NCI-H1092 (cell line): ENCODE measurements around the gene CLEC2B.
"Not testable (repeated sequence)": the region's sequence is repeated elsewhere in the genome, so short reads cannot be mapped to it uniquely, and the experiment has no call there.

Experiments
- DNase-seq: peaks from one replicate; lab custom pipeline; 2025; lab: John Stamatoyannopoulos, UW

CLEC2B gene

DNA sequence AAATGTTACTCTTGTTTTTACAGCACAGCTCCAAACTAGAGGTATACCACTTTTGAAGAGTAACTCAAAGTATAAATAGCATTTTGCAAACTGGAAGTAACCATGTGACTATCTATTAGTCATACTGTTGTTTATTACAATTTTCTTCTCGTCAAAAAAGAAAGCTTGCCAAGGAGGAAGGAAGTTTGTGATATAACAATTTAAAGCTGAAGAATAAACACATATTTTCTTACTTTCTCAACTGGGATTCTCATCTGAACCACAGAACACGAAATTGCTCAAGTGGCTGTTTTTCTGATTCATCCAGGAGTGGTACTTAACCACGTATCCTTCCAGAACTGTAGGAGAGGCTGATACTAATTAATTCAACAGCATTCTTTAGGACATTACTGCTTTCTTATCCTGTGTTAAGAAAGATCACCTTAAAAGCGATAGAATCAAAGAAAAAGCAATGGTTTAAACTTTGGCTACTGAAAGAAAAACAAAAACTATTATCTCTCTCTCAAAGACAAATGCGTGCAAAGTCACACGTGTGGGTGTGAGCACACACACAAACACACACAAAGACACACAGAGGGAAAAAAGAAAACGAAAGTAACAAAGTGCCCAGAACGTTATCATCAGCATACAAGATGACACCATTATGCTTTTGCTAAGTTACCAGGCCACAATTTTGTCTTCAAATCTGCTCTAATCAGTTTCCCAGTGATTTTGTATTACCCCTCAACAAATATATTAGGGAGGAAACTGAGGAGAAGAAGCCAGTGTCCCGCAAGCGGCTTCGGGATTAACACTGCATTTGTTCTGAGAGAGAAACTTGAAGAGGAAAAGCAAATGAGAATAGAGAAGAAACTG lies at the start of gene CLEC2B:
TSS of gene CLEC2B (minus strand) at position 48 of the 855 bp plus-strand sequence.
- no peak for DNase-seq

DNA sequence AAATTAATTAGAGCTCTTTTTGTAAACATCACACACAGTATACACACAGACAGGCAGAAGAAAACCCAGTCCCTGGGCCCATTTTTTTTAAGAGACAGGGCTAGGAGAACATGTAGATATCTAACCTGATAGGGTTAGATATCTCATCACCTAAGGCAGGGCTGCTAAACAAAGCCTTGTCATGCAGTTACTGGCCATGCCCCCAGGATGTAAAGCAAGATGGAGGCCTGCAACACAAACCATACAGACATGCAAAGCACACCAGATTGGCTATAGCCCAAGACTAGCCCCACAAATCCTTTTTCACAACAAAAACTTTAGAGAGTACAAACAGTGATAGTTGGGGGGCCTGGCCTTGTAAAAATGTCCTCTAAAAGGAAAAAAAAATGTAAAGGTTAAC lies 42.6 kb upstream of the CLEC2B start:
- DNase-seq, result no peak

DNA sequence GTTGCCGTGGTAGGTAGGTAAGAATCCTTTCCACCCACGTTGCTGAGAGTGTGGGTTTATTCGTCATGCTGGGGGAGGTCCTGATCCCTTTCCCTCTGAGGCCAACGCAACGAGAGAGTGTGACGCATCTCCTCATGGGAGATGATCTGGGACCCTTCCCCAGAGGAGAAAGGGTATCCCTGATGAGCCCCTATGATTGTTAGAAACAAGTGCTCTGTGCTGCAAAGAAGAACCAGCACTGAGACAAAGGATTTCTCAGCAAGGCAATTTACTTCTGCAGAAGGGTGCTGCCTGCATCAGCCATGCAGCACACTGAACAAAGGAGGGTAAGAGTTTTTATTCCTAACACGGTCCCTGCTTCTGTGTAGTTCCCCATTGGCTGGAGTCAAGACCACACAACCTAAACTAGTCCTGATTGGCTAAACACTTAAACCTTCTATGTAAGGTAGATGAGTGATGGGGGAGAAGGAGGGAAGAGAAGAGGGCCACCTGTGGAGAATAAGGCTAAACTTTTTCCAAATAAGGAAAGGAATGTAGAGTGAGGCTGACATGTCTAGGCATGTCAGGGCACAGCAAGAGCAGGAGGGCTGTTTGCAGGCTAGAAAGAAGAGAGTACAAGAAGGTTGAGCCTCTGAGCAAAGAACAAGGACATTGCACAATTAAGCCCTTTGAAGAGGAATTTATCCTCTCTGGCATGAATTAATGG lies 41.7 kb upstream of the CLEC2B start:
- DNase-seq, result no peak

DNA sequence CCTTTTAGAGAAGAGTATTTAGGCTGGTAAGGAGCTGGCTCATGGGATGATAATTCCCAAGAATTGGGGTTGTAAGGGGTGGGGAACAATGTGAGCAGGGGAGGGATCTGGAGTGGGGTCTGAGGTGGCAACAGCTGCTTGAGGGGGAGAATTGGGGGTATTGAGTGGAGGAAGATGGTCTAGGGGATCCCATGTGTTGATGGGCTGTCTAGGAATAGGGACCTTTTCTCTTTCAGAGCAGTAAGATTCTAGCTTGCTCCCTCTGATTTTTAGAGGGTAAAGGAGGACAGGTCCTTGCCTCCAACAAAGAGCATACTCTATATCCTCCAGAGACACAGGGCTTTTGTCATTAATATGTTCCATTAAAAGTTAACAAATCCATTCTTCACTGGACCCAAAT lies 40.6 kb upstream of the CLEC2B start:
- no peak for DNase-seq

DNA sequence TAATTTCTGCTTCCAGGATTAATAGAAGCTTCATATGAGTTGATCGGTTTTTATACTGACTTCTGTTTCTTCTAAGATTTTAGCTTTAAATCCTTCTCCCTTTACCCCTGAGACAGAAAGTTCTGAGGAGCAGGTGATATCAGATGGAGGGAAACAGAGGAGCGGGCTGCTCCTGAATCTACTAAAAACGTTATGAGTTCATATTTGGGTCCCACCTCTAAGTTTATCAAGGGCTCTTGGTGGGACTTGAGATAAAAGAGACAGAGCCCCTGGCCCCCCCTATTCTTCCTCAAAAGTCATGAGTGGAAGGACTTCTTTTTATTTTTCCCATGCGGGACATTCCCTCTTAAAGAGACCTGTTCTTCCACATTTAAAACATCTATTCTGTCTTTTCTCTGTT lies 39.2 kb upstream of the CLEC2B start:
- DNase-seq, result no peak

DNA sequence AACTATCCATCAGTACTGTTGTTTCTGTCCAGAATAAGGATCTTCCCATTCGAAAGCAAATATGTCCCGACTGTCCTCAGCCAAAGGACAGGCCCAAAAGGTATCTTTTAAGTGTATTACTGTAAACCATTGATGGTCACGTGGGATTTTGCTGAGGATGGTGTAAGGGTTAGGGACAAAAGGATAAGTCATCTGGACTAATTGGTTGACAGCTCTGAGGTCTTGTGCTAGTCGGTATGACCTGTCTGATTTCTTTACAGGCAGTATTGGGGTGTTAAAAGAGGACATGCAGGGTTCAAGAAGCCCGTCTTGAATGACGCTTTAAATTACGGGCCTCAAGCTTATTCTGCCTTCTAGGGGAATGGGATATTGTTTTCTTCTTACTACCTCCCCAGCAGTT lies 38.6 kb upstream of the CLEC2B start:
- no peak for DNase-seq

DNA sequence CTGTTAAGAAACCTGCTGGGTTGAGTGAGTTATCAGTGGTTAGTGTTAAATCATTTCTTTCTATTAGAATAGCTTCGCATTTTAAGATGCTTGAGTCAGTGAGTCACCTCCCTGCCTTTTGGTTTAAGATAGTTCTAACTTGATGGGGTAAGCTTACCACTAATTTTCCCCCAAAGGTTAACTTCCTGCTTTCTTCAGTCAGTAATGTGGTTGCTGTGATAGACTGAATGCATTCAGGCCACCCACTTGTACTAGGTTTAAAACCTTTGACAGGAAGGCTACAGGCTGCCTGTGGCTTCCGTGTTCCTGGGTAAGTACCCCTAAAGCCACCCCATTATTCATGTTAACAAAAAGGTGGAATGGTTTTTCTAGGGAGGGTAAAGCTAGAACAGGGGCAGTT lies 37.7 kb upstream of the CLEC2B start:
- DNase-seq, result no peak

DNA sequence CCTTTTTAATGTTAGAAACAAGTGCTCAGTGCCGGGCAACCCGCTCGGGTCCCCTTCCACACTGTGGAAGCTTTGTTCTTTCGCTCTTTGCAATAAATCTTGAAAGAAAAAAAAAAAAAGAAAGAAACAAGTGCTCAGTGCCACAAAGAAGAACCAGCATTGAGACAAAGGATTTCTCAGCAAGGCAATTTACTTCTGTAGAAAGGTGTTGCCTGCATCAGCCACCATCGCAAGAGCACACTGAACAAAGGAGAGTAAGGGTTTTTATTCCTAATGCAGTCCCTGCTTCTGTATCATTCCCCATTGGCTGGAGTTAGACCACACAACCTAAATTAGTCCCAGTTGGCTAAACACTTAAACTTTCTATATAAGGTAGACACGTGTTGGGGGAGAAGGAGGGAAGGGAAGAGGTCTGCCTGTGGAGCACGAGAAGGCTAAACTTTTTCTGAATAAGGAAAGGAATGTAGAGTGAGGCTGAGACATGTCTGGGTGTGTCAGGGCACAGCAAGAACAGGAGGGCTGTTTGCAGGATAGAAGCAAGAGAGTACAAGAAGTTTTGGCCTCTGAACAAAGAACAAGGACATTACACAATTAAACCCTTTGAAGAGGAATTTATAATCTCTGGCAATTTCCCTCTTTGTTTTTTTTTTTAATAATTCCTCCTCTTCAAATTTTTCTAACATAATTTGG lies 33.5 kb upstream of the CLEC2B start:
- DNase-seq, result no peak

DNA sequence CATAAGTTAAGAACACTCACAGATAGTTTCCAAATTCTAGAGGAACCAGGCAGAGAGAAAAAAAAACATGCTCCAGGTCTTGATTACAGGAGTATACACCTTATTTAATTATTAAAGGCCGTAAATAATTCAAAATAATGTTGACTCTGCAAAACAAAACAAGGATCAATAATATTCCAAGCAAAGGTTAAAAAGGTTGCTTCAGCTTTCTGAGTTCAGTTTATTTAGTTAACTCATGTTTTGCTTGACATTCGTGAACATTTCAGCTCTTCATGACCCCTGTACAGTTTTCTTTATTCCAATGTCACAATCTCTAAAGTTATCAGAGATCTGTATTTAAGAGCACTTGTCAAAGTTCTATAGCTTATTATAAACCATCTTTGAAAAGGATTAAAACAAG lies 31.8 kb upstream of the CLEC2B start:
- no peak for DNase-seq

DNA sequence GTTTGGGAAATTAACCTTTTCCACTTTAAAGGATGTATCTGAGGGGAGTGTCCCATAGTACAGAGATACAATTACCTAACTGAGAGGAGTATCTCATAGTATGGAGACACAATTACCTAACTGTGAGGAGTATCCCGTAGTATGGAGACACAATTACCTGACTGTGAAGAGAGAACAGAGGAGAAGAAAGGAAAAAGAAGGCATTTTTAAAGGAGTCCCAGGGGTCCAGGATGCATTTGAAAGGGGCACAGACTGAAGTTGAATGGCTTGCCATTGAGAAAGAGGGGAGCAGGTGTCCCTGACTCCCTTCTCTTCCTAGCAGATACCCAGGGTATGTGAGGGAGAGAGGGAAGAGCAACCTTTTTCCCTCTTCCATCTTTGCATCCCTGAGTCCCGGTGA lies 30.1 kb upstream of the CLEC2B start:
- DNase-seq, result no peak

DNA sequence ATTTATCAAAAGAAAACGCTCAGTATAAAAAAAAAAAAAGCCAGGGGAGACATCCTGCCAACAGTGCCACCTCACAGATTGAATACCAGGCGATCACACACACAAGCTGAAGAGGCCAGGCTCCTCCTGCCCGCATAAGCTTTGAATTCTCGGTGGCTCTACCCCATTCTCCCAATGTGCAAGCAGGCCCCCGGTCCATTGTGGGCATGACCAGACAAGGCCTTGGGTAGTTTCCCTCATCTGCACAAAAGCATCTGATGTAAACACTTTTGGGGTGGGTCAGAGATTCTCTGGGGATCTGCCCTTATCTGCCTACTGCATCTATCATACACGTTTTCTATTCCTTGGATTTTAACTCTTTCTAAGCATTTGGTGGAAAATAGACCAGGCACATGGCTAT lies 28.4 kb upstream of the CLEC2B start:
- no peak for DNase-seq

DNA sequence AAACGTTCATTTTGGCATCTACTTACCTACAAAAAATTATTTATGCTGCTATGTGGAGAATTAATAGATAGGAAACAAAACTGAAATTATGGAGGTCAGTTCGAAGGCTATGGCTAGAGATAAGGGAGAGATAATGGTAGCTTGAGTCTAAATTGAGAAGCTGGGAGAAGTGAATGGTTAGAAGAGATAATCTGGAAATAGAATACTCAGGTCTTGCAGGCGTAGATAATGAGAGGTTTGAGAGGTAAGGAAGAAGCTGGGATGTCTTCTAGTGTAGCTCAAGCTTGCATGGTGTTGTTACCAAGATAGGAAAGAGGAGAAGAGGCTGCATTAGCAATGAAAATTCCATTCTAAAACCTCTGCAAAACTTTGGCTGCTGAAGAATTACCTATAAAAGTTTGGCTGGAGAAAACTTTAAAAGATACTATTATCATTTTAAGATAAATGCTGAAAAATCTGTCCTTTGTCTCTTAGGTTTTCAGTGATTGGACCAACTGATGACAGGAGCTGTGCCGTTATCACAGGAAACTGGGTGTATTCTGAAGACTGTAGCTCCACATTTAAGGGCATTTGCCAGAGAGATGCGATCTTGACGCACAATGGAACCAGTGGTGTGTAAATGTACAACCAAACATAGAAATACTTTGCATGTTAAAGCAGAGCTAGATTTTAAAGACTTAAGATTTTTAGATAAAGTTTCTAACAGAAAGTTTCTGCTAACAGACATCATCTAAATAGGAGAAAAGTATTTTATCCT lies 26.2 kb upstream of the CLEC2B start:
- no peak for DNase-seq

DNA sequence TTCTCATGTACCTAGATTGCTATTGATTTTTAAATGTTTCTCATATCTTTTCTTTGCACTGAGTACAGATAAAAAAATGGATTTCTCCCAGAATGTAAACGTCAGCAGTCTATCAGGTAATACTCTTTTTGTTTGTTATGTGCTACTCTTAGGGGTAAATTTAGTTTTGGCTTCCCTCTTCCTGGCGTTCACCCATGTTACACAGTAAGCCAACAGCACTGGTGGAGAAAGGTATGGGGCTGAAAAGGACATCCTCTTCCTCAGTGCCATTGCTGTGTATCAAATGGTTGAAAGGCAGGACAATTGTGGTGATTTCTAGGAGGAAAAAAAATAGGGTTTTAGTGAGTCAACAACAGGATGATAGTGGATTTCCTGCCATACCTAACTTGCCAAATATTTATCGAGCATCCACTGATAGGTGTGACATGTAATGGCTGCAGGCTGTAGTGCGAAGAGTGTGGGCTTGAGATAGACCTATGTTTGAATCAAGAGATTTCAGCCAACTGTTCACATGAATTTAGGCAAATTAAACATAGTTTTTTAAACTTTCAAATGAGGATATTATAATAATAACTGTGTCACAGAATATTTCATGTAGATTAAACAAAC lies 19.6 kb upstream of the CLEC2B start:
- DNase-seq, result no peak

DNA sequence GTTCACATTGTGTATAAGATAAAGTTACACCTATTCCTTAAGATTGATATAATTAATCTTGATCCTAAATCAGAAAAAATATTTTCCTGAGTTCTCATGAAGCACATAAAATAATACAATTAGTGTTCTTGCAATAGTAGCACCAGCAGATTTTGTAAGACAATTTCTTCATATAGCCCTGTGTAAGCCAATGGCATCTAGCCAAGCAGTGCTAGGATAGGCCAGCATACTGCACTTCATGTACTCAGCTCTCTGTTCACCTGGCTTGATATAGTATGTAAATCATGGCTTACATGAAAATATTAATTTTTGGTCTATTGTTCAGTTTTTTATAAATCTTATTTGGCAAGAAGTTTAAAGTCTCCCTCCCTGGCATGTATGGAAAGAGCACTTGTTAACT lies 14.0 kb upstream of the CLEC2B start:
- DNase-seq, result no peak

DNA sequence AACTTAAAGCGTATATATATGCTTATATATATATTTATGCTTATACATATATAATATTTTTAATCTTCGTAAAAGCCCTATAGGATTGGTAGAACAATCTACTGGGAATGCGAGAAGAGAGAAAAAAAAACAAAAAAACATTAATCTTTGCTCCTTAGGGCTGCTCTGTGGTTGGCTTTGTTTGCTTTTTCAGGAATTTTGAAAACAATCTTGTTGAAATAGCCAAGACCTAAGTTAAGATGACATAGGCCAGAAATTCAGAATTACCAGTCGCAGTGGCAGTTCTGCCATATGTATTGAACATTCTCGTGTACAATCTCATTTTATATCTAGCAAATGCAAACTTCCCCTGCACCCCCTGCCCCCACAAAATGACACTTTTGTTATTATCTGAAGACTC lies 12.8 kb upstream of the CLEC2B start:
- no peak for DNase-seq

DNA sequence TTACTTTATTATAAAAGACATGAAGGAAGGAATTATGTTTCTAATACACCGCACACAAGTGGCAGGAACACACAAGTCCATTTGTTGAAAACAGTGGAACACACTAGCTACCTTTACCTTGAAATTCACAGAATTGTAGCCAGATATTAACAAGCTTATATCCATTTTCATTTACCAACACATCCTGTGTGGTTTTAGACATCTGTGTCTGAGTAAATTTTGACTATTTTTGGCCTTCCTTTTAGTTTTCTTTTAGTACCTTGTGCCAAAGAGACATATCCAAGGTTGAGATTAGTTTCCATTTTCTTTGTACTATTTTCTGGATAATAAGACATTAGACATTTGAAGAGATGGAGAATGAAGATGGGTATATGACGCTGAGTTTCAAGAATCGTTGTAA lies 12.1 kb upstream of the CLEC2B start, which contains the start of gene KLRF2:
TSS of gene KLRF2 (plus strand) at position 244 of the 400 bp plus-strand sequence. CDS start at position 351, 107 bp downstream.
- DNase-seq, result no peak

DNA sequence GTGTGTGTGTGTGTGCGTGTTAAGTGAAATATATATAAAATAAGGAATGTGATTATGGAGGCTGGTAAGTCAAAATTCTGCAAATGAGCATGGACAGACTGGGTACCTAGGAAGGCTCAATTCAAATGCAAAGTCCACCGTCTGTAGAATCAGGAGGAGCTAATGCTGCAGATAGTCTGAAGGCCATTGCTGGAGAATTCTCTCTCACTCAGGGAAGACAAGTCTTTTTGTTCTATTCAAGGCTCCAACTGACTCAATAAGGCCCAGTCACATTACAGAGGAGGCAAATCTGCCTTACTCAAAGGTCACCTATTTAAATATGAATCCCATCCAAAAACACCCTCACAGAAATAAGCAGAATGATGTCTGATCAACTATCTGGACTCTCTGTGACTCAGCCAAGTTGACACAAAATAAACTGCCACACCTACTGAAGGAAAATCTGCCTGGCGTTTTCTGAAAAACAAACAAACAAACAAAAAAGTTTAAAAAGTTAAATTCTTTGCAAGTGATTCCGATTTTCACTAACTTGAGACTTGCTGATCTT lies 11.5 kb upstream of the CLEC2B start:
- no peak for DNase-seq

DNA sequence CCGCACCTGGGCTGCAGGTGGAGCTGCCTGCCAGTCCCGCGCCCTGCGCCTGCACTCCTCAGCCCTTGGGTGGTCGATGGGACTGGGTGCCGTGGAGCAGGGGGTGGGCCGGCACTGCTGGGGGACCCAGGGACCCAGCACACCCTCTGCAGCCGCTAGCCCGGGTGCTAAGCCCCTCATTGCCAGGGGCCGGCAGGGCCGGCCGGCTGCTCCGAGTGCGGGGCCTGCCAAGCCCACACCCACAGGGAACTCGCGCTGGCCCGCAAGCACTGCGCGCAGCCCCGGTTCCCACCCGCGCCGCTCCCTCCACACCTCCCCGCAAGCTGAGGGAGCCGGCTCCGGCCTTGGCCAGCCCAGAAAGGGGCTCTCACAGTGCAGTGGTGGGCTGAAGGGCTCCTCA lies 7.0 kb upstream of the CLEC2B start:
- not testable (repeated sequence) for DNase-seq

DNA sequence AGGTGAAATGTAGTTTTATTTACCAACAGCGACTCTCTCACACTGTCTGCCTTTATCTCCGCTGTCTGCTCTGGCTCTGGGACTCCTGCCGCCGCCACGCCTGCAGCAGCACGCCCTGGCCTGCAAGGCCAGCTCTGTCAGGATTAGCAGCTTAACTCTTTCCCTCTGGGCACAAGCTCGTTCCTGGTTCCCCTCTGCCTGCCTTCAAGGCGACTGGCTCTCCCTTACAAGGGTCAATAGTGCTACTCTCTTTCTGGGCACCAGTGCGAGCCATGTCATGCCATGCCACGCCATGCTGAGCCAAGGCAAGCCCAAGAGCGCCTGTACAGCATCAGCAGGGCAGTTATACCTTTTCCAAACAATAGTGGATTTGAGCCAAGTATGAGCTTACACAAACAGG lies 3.6 kb upstream of the CLEC2B start:
- no peak for DNase-seq

DNA sequence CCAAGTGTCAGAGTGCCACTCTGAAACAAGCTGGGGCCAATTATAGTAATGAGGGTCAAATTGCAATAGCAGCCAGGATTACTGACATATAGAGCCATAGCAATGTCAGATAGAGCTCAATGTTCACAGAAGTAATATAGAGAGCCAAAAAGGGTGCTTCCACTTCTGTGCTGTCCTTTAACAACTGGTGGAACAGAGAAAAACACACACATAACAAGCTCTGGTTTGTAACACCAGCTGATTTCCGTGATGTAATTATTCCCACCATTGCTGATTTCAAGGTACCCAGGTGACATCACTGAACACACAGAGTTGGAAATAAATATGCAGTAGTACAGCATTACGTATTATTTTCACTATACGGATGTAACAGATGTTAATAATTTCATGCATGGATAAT lies 3.0 kb upstream of the CLEC2B start:
- no peak for DNase-seq

DNA sequence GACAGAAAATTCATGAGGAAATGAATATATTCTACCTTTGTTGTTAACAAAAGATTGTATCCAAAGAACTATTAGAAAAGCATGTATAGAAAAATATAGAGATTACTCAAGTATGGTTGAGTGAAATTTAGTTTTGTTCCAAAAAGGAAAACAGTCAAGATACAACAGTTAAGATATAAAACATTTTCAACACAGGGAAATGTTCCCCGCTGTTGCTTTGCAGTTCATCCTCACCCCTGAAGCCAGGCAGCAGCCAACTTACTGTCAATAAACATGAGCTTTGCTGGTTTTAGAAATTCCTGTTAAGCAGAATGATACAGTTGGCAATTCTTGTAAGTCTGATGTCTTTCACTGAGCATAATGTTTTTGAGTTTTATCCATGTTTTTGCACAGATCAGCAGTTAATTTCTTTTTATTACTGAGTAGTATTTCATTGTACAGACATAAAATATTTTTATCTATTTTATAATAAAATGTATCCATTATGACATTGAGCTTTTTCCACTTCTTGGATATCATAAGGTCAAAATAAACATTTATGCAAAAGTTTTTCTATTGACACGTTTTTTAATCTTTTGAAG lies 1.2 kb upstream of the CLEC2B start:
- no peak for DNase-seq
